H1 (cell line): ENCODE data around the gene STX5. TPM values are rescaled to one million over a fixed set of nuclear protein-coding genes. Genes with fewer than 3 reads are reported as not detected.

ENCODE experiments used
- CTCF ChIA-PET: fragments of 300-600 bp; sonication (Branson Sonifier 250); formaldehyde crosslinking; loops from one replicate; lab custom pipeline; 2021; ENCODE audit not compliant: partially characterized antibody; lab: Charles Lee
- POLR2A ChIA-PET: fragments of 300-600 bp; sonication (Branson Sonifier 250); formaldehyde crosslinking; loops from one replicate; lab custom pipeline; 2021; ENCODE audit warnings: inconsistent platforms; ENCODE audit not compliant: partially characterized antibody; lab: Charles Lee
- DNase-seq, 2 experiments: peaks; one replicate each; pipeline versions ENCODE4 v3.0.0 to v3.0.0-alpha.2; 2010 to 2022; ENCODE audit warnings: low spot score in 2 of 2, low read depth in 1 of 2, mixed read lengths in 1 of 2
- FAIRE-seq: peaks from 2 replicates; lab custom pipeline; 2011; peaks lifted over from hg19 to GRCh38; lab: Jason Lieb, UNC
- H2AFZ ChIP-seq: 2 replicates; pipeline ENCODE4 v1.8.1; 2012; ENCODE audit warnings: low read length, inconsistent platforms
- H2AK5ac ChIP-seq: 2 replicates; pipeline ENCODE4 v1.6.1; 2013; ENCODE audit warnings: low read depth, low read length
- H2BK120ac ChIP-seq: replicated peaks from 2 replicates; pipeline ENCODE3; 2013; ENCODE audit warnings: low read depth, low read length, inconsistent platforms
- H2BK12ac ChIP-seq: 2 replicates; pipeline ENCODE4 v1.6.1; 2013; ENCODE audit warnings: low read depth, low read length
- H2BK15ac ChIP-seq: 2 replicates; pipeline ENCODE4 v1.6.1; 2013; ENCODE audit warnings: low read length
- H2BK20ac ChIP-seq: 2 replicates; pipeline ENCODE4 v1.6.1; 2013; ENCODE audit warnings: low read length
- H2BK5ac ChIP-seq: 2 replicates; pipeline ENCODE4 v1.6.1; 2013; ENCODE audit warnings: low read depth, low read length
- H3K14ac ChIP-seq: 2 replicates; pipeline ENCODE4 v1.6.1; 2013; ENCODE audit warnings: inconsistent platforms; ENCODE audit not compliant: insufficient read length
- H3K18ac ChIP-seq: 2 replicates; pipeline ENCODE4 v1.6.1; 2013; ENCODE audit warnings: low read length; ENCODE audit errors: extremely low read depth
- H3K23ac ChIP-seq: 2 replicates; pipeline ENCODE4 v1.6.1; 2013; ENCODE audit warnings: inconsistent platforms; ENCODE audit not compliant: insufficient read length
- H3K23me2 ChIP-seq: 2 replicates; pipeline ENCODE4 v1.6.1; 2013; ENCODE audit warnings: low read depth, low read length
- H3K27ac ChIP-seq: 2 replicates; pipeline ENCODE4 v1.6.1; 2011; ENCODE audit warnings: low read depth, low read length, inconsistent platforms
- H3K27me3 ChIP-seq, 4 experiments: replicated peaks in 1 of 4; 1 replicate in 1 of 4; 2 replicates in 3 of 4; pipeline versions ENCODE4 v1.6.1 to v1.8.1; 2011 to 2013; ENCODE audit warnings: low read length in 3 of 4, mild to moderate bottlenecking in 3 of 4, inconsistent platforms in 2 of 4, mixed read lengths in 2 of 4, moderate library complexity in 1 of 4; ENCODE audit not compliant: control insufficient read depth in 3 of 4, insufficient read depth in 3 of 4; ENCODE audit errors: extremely low read depth in 1 of 4
- H3K36me3 ChIP-seq, 4 experiments: 2 replicates each; pipeline versions ENCODE4 v1.6.1 to v1.8.1; 2011 to 2013; ENCODE audit warnings: mild to moderate bottlenecking in 4 of 4, low read length in 3 of 4, moderate library complexity in 2 of 4, control low read depth in 1 of 4, inconsistent platforms in 1 of 4; ENCODE audit not compliant: insufficient read depth in 4 of 4, control insufficient read depth in 2 of 4
- H3K4ac ChIP-seq: replicated peaks from 2 replicates; pipeline ENCODE3; 2013; ENCODE audit warnings: low read length, low read depth, mixed read lengths, inconsistent platforms; ENCODE audit not compliant: insufficient read length
- H3K4me1 ChIP-seq, 4 experiments: replicated peaks in 1 of 4; 1 replicate in 1 of 4; 2 replicates in 3 of 4; pipeline versions ENCODE4 v1.6.1 to v1.8.1; 2011 to 2013; ENCODE audit warnings: low read length in 3 of 4, inconsistent platforms in 2 of 4, mixed read lengths in 1 of 4; ENCODE audit not compliant: insufficient read depth in 4 of 4, control insufficient read depth in 3 of 4
- H3K4me2 ChIP-seq, 2 experiments: 2 replicates each; pipeline versions ENCODE4 v1.6.1 to v1.8.1; 2011 to 2013; ENCODE audit warnings: low read depth in 2 of 2, low read length in 2 of 2, control low read depth in 1 of 2, inconsistent platforms in 1 of 2, mild to moderate bottlenecking in 1 of 2; ENCODE audit not compliant: insufficient read depth in 1 of 2
- H3K4me3 ChIP-seq, 4 experiments: fragments of 200-600, 300-600 bp in 1 of 4; sonication (generic), shearing (Covaris generic), sonication (Bioruptor Twin) in 1 of 4; 2 replicates each; pipeline versions ENCODE4 v1.5.1 to v1.8.1; 2011 to 2016; ENCODE audit warnings: low read length in 4 of 4, low read depth in 3 of 4, control low read depth in 2 of 4, inconsistent platforms in 2 of 4, mild to moderate bottlenecking in 2 of 4, mixed read lengths in 1 of 4, moderate library complexity in 1 of 4; ENCODE audit not compliant: insufficient read depth in 2 of 4; ENCODE audit errors: extremely low read depth in 1 of 4
- H3K56ac ChIP-seq: replicated peaks from 2 replicates; pipeline ENCODE3; 2013; ENCODE audit warnings: low read depth, mild to moderate bottlenecking, mixed read lengths, low read length, inconsistent platforms; ENCODE audit not compliant: insufficient read length
- H3K79me1 ChIP-seq: 2 replicates; pipeline ENCODE4 v1.6.1; 2013; ENCODE audit warnings: low read depth, low read length, control low read depth
- H3K79me2 ChIP-seq, 2 experiments: 2 replicates each; pipeline versions ENCODE4 v1.6.1 to v1.8.1; 2012 to 2013; ENCODE audit warnings: low read length in 2 of 2, mild to moderate bottlenecking in 2 of 2, inconsistent platforms in 1 of 2; ENCODE audit not compliant: insufficient read depth in 2 of 2, control insufficient read depth in 1 of 2
- H3K9ac ChIP-seq, 4 experiments: replicated peaks in 1 of 4; 1 replicate in 1 of 4; 2 replicates in 3 of 4; pipeline versions ENCODE4 v1.6.1 to v1.8.1; 2011 to 2013; ENCODE audit warnings: low read depth in 3 of 4, low read length in 3 of 4, control low read depth in 2 of 4, mild to moderate bottlenecking in 2 of 4, moderate library complexity in 2 of 4, inconsistent platforms in 1 of 4; ENCODE audit errors: extremely low read depth in 1 of 4
- H3K9me3 ChIP-seq, 2 experiments: 2 replicates each; pipeline versions ENCODE4 v1.6.1 to v1.8.1; 2012 to 2013; ENCODE audit warnings: mild to moderate bottlenecking in 2 of 2, moderate library complexity in 2 of 2, control low read depth in 1 of 2, inconsistent platforms in 1 of 2, low read depth in 1 of 2, low read length in 1 of 2, mixed read lengths in 1 of 2; ENCODE audit not compliant: insufficient read depth in 2 of 2
- H4K20me1 ChIP-seq, 2 experiments: replicated peaks in 1 of 2; 2 replicates each; pipeline versions ENCODE3 to v1.8.1; 2011 to 2013; ENCODE audit warnings: inconsistent platforms in 2 of 2, low read length in 2 of 2, mild to moderate bottlenecking in 1 of 2; ENCODE audit not compliant: insufficient read depth in 2 of 2, control insufficient read depth in 1 of 2
- H4K5ac ChIP-seq: 2 replicates; pipeline ENCODE4 v1.6.1; 2013; ENCODE audit warnings: low read length, low read depth, mixed read lengths, inconsistent platforms; ENCODE audit not compliant: insufficient read length
- H4K8ac ChIP-seq: 2 replicates; pipeline ENCODE4 v1.8.0; 2013; ENCODE audit warnings: mild to moderate bottlenecking, moderate library complexity, low read length, inconsistent platforms; ENCODE audit not compliant: insufficient read depth; ENCODE audit errors: extremely low read depth
- H4K91ac ChIP-seq: replicated peaks from 2 replicates; pipeline ENCODE3; 2013; ENCODE audit warnings: low read length, mixed read lengths, inconsistent platforms; ENCODE audit not compliant: insufficient read length
- ASH2L ChIP-seq: fragments of 200-600, 300-600 bp; sonication (generic); IDR thresholded peaks from one replicate; pipeline ENCODE4 v1.7.1; 2017; ENCODE audit warnings: low read length
- BACH1 ChIP-seq: IDR thresholded peaks from 2 replicates; pipeline ENCODE4 v1.6.1; 2012; ENCODE audit warnings: low read length, improper control_type of control experiment
- CBX8 ChIP-seq: fragments of 300-800, 300-1000 bp; sonication (generic); IDR thresholded peaks from 2 replicates; pipeline ENCODE4 v1.7.1; 2016; ENCODE audit warnings: low read depth, low read length, borderline replicate concordance
- EGR1 ChIP-seq: IDR thresholded peaks from 2 replicates; pipeline ENCODE4 v1.6.1; 2011; ENCODE audit warnings: low read depth, low read length, borderline replicate concordance
- FOSL1 ChIP-seq: IDR thresholded peaks from 2 replicates; pipeline ENCODE4 v1.6.1; 2011; ENCODE audit warnings: mild to moderate bottlenecking, low read depth, low read length, moderate library complexity; ENCODE audit not compliant: insufficient read depth
- KDM1A ChIP-seq: fragments of 200-600, 300-600 bp; sonication (generic); IDR thresholded peaks from 2 replicates; pipeline ENCODE4 v1.7.1; 2016; ENCODE audit warnings: mild to moderate bottlenecking, low read length, borderline replicate concordance
- NRF1 ChIP-seq: IDR thresholded peaks from 2 replicates; pipeline ENCODE4 v1.6.1; 2011; ENCODE audit warnings: mild to moderate bottlenecking, low read depth, low read length, improper control_type of control experiment
- POU5F1 ChIP-seq: IDR thresholded peaks from 2 replicates; pipeline ENCODE4 v1.6.1; 2011; ENCODE audit warnings: low read depth, mild to moderate bottlenecking, low read length, moderate library complexity
- RFX5 ChIP-seq: IDR thresholded peaks from 2 replicates; pipeline ENCODE4 v1.6.1; 2011; ENCODE audit warnings: low read depth, low read length, improper control_type of control experiment, borderline replicate concordance
- SIX5 ChIP-seq: IDR thresholded peaks from 2 replicates; pipeline ENCODE4 v1.6.1; 2011; ENCODE audit warnings: mild to moderate bottlenecking, low read depth, low read length
- SP4 ChIP-seq: IDR thresholded peaks from 2 replicates; pipeline ENCODE4 v1.6.1; 2012; ENCODE audit warnings: low read length, inconsistent platforms
- SUZ12 ChIP-seq: fragments of 200-600 bp; sonication (generic); IDR thresholded peaks from 2 replicates; pipeline ENCODE4 v1.6.1; 2012; ENCODE audit warnings: mild to moderate bottlenecking, inconsistent platforms, low read length, moderate library complexity, mixed read lengths
- WGBS, 2 experiments: shearing (Covaris generic) in 1 of 2; methylation state at CpG; one replicate each; pipeline versions ENCODE4 v1.1.6 to v1.1.7; 2013 to 2015; ENCODE audit warnings: low lambda C conversion rate in 2 of 2, mixed read lengths in 2 of 2, inconsistent platforms in 1 of 2, low coverage in 1 of 2, missing lambda C conversion rate in 1 of 2; ENCODE audit not compliant: insufficient replicate concordance in 2 of 2, insufficient coverage in 1 of 2, insufficient read length in 1 of 2; ENCODE audit errors: extremely low coverage in 1 of 2, missing lambda C conversion rate in 1 of 2; 5-methylcytosine and 5-hydroxymethylcytosine counted together
- polyA plus RNA-seq, 7 experiments: library from polyadenylated mRNA; depleted of rRNA in 3 of 7; stranded (reverse) in 5 of 7; unstranded in 2 of 7; fragments of >200 nt in 5 of 7; fragments of 200-250 nt in 2 of 7; gene quantifications; 1 replicate in 5 of 7; 2 replicates in 1 of 7; 4 replicates in 1 of 7; pipeline versions ENCODE4 v1.2.1 to v1.2.3, GENCODE V29; 2011 to 2013; ENCODE audit warnings: missing spikeins in 2 of 7, mixed read lengths in 2 of 7
- total RNA-seq: library from RNA; stranded (reverse); fragmentation: NEBNext Ultra II Directional; extraction: Animal tissue kit (Norgen Biotek cat#: 25700); gene quantifications from 2 replicates; pipeline ENCODE4 v1.2.1, GENCODE V29; 2021
- TF ChIP-seq, protein P1 (sequence below): IDR thresholded peaks from 2 replicates; pipeline ENCODE4 v1.6.1; 2011; ENCODE audit warnings: low read depth, mild to moderate bottlenecking, low read length; ENCODE audit not compliant: insufficient read depth
- TF ChIP-seq, protein P2 (sequence below): IDR thresholded peaks from 2 replicates; pipeline ENCODE4 v1.6.1; 2012; ENCODE audit warnings: inconsistent platforms

STX5 gene
- total and polyA plus RNA-seq, 2 of the 8 experiments (the other 6 are each of a cell fraction or from before 2014, with no cell fraction given), result 24.2 to 28.5 TPM

DNA sequence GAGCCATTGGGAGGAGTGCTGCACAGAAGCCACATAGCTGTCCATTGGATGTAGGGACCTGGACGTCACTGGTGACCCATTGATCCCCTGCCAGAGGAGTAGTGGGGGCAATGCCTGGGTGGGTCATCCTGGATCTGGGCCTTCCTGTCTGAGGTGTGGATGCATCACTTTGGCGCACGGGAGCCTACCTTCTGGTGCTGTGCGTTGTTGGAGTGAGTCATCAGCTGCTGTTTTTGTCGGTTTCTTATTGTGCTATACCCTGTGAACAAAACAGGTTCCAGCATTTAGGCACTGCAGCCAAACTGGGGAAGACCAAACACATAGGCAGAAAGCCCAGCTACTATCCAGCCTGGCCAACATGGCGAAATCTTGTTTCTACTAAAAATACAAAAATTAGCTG is 57.4 kb downstream of the STX5 start:
- Histone ChIP-seq H2BK5ac (no peak overlapping the region), H3K79me2 (peaks cover 0 to 19% of the 10 kb centered on the region in 2 experiments; a peak in 2 of 4 replicates), H4K8ac (no peak overlapping the region), H4K20me1 (peaks cover 0 to 3% of the 10 kb centered on the region in 2 experiments), H3K4me2 (no peak overlapping the region), H4K5ac (no peak overlapping the region), H3K27me3 (no peaks in the 10 kb centered on the region), H2BK20ac (no peak overlapping the region), H2BK120ac (no peak overlapping the region), H3K14ac (no peak overlapping the region), H3K27ac (no peak overlapping the region), H3K9me3 (no peaks in the 10 kb centered on the region), H3K23me2 (peaks cover 3% of the 10 kb centered on the region), H4K91ac (no peak overlapping the region), H2BK12ac (no peak overlapping the region), H2BK15ac (no peak overlapping the region), H3K56ac (no peak overlapping the region), H3K4me3 (no peak overlapping the region), H2AK5ac (no peak overlapping the region), H2AFZ (no peak overlapping the region), H3K4ac (no peak overlapping the region), H3K18ac (no peak overlapping the region), H3K4me1 (peaks cover 0 to 9% (median 5%) of the 10 kb centered on the region in 4 experiments; a peak in 6 of 7 replicates), H3K36me3 (peaks cover 7 to 21% (median 13%) of the 10 kb centered on the region in 4 experiments; a peak in 7 of 8 replicates), H3K79me1 (peaks cover 6% of the 10 kb centered on the region; the same call in 1 of the 2 replicates), H3K9ac (no peak overlapping the region), H3K23ac (no peak overlapping the region)
- ChIA-PET CTCF (interaction anchor here (0.7 to 10.2 kb wide), 7 partner anchors 11 to 85 kb away, joined by 3 to 94 read pairs (median 3); partner anchors contain the start of genes TMEM179B and ZBTB3), POLR2A (interaction anchor here (0.6 to 3.9 kb wide), 16 partner anchors 12 to 103 kb away, joined by 3 to 22 read pairs (median 4); partner anchors contain the start of genes BSCL2, GNG3, POLR2G and TMEM179B)
- WGBS, 2 experiments, result 92% methylated on average over 6 of the region's 6 CpGs; no CpG with 5 or more reads in 1 of the 2 experiments
- FAIRE-seq, result no peak
- DNase-seq, result no peak
- no peak for TF ChIP-seq ASH2L
- no peak for TF ChIP-seq SP4
- no peak for TF ChIP-seq POU5F1
- TF ChIP-seq CBX8, result no peak
- no peak for TF ChIP-seq SUZ12
- TF ChIP-seq, protein P1, sequence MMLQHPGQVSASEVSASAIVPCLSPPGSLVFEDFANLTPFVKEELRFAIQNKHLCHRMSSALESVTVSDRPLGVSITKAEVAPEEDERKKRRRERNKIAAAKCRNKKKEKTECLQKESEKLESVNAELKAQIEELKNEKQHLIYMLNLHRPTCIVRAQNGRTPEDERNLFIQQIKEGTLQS, result no peak
- no peak for TF ChIP-seq SIX5
- TF ChIP-seq, protein P2, sequence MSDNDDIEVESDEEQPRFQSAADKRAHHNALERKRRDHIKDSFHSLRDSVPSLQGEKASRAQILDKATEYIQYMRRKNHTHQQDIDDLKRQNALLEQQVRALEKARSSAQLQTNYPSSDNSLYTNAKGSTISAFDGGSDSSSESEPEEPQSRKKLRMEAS, result no peak
- no peak for TF ChIP-seq FOSL1
- TF ChIP-seq KDM1A, result no peak
- no peak for TF ChIP-seq NRF1
- no peak for TF ChIP-seq RFX5
- no peak for TF ChIP-seq BACH1
- no peak for TF ChIP-seq EGR1
